ENCODE data around the gene ARRDC1.

DNA sequence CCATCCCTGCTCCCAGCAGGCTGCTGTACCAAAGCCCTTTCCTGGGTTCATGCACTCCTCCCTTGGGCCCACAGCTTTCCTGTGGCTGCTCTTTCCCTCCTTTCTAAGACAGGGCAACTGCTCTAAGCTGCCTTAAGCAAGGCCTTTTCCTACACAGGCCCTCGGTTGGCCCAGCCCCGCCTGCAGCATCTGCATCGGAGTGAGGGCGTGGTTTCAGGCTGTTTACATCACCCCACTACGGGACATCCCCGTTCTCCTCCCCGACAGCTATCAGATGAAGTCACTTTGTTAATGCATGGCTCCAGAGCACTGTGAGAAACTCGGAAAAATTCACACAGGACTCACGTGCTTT lies 30.1 kb upstream of the ARRDC1 start:
- no peak for TF ChIP-seq POLR2AphosphoS5 (IDR thresholded peaks at IDR 0.05; ENCODE audit: low read depth)
- TF ChIP-seq GABPA (IDR thresholded peaks at IDR 0.05; ENCODE audit: low read depth) = no peak
- TF ChIP-seq, protein P1, sequence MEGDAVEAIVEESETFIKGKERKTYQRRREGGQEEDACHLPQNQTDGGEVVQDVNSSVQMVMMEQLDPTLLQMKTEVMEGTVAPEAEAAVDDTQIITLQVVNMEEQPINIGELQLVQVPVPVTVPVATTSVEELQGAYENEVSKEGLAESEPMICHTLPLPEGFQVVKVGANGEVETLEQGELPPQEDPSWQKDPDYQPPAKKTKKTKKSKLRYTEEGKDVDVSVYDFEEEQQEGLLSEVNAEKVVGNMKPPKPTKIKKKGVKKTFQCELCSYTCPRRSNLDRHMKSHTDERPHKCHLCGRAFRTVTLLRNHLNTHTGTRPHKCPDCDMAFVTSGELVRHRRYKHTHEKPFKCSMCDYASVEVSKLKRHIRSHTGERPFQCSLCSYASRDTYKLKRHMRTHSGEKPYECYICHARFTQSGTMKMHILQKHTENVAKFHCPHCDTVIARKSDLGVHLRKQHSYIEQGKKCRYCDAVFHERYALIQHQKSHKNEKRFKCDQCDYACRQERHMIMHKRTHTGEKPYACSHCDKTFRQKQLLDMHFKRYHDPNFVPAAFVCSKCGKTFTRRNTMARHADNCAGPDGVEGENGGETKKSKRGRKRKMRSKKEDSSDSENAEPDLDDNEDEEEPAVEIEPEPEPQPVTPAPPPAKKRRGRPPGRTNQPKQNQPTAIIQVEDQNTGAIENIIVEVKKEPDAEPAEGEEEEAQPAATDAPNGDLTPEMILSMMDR (IDR thresholded peaks at IDR 0.05; ENCODE audit: insufficient read depth, low read length) = no peak
- TF ChIP-seq REST (IDR thresholded peaks at IDR 0.05; ENCODE audit: insufficient replicate concordance, low read depth) = no peak

All from HL-60 (cell line).